Measurements from ENCODE around the gene TENM4. TPM values are rescaled to one million over a fixed set of nuclear protein-coding genes. Genes with fewer than 3 reads are reported as not detected.

TENM4 gene
- total RNA-seq, 2 experiments from 2014 or later: not detected

GRCh38 chr11:79087238-79087960 is 353.4 kb downstream of the TENM4 start:
- ChIA-PET POLR2A (interaction anchor here (0.7 kb wide), 1 partner anchor 62 kb away, joined by 5 read pairs; no protein-coding TSS in a partner anchor), CTCF (ENCODE audit: unreplicated experiment) (no interaction called here)
- no TSS peak for BruUV-seq (replicated peaks)
- no peak overlapping the region for H3K27ac ChIP-seq (ENCODE audit: low read depth, low read length, poor library complexity, severe bottlenecking)
- intact Hi-C loops (cut with micrococcal nuclease; ENCODE audit: unreplicated experiment): no loop called here
- no peak for TF ChIP-seq EZH2phosphoT487 (IDR thresholded peaks at IDR 0.05; ENCODE audit: borderline replicate concordance, low read depth, low read length)
- TF ChIP-seq CTCF (conservative IDR thresholded peaks at IDR 0.05; ENCODE audit: low read length): no peak
- no peak overlapping the region for H2AFZ ChIP-seq (ENCODE audit: low read length)
- H3K4me3 ChIP-seq (ENCODE audit: low read depth, low read length, poor library complexity, severe bottlenecking): no peak overlapping the region
- no peaks in the 10 kb centered on the region for H3K79me2 ChIP-seq (ENCODE audit: insufficient read depth, low read depth, low read length)
- H3K4me2 ChIP-seq (ENCODE audit: low read length): no peak overlapping the region
- H3K9me3 ChIP-seq (ENCODE audit: low read length): no peaks in the 10 kb centered on the region
- no peak for DNase-seq (ENCODE audit: low spot score)
- H3K4me1 ChIP-seq (ENCODE audit: insufficient read depth, low read length, poor library complexity, severe bottlenecking): no peaks in the 10 kb centered on the region
- H3K9me2 ChIP-seq (ENCODE audit: insufficient read depth, low read length): no peaks in the 10 kb centered on the region
- H4K20me1 ChIP-seq (ENCODE audit: insufficient read depth, low read length): no peaks in the 10 kb centered on the region
- H3K36me3 ChIP-seq (ENCODE audit: insufficient read depth, low read length): no peaks in the 10 kb centered on the region

- H3K79me2 ChIP-seq (ENCODE audit: insufficient read depth, low read depth, low read length): no peaks in the 10 kb centered on the region
- H3K4me1 ChIP-seq (ENCODE audit: insufficient read depth, low read length, poor library complexity, severe bottlenecking): no peaks in the 10 kb centered on the region
- no peak overlapping the region for H3K4me3 ChIP-seq (ENCODE audit: low read depth, low read length, poor library complexity, severe bottlenecking)
- H2AFZ ChIP-seq (ENCODE audit: low read length): no peak overlapping the region
- no peaks in the 10 kb centered on the region for H4K20me1 ChIP-seq (ENCODE audit: insufficient read depth, low read length)
- DNase-seq (ENCODE audit: low spot score): no peak
- ChIA-PET POLR2A (no interaction called here), CTCF (ENCODE audit: unreplicated experiment) (no interaction called here)
- no peaks in the 10 kb centered on the region for H3K9me3 ChIP-seq (ENCODE audit: low read length)
- no peak overlapping the region for H3K4me2 ChIP-seq (ENCODE audit: low read length)
- TF ChIP-seq CTCF (conservative IDR thresholded peaks at IDR 0.05; ENCODE audit: low read length) (no peak), EZH2phosphoT487 (IDR thresholded peaks at IDR 0.05; ENCODE audit: borderline replicate concordance, low read depth, low read length) (no peak)
- H3K27ac ChIP-seq (ENCODE audit: low read depth, low read length, poor library complexity, severe bottlenecking): no peak overlapping the region
- intact Hi-C loops (cut with micrococcal nuclease; ENCODE audit: unreplicated experiment): no loop called here
- no peaks in the 10 kb centered on the region for H3K9me2 ChIP-seq (ENCODE audit: insufficient read depth, low read length)
- BruUV-seq (replicated peaks): no TSS peak
- H3K36me3 ChIP-seq (ENCODE audit: insufficient read depth, low read length): no peaks in the 10 kb centered on the region
Observed at GRCh38 chr11:79086056-79086455, 354.8 kb downstream of the TENM4 start.

- no TSS peak for BruUV-seq (replicated peaks)
- intact Hi-C loops (cut with micrococcal nuclease; ENCODE audit: unreplicated experiment): no loop called here
- Histone ChIP-seq H2AFZ (ENCODE audit: low read length) (no peak overlapping the region), H3K79me2 (ENCODE audit: insufficient read depth, low read depth, low read length) (no peaks in the 10 kb centered on the region), H3K9me3 (ENCODE audit: low read length) (no peaks in the 10 kb centered on the region), H3K36me3 (ENCODE audit: insufficient read depth, low read length) (no peaks in the 10 kb centered on the region), H4K20me1 (ENCODE audit: insufficient read depth, low read length) (no peaks in the 10 kb centered on the region), H3K4me2 (ENCODE audit: low read length) (no peak overlapping the region), H3K4me1 (ENCODE audit: insufficient read depth, low read length, poor library complexity, severe bottlenecking) (no peaks in the 10 kb centered on the region), H3K27ac (ENCODE audit: low read depth, low read length, poor library complexity, severe bottlenecking) (no peak overlapping the region), H3K4me3 (ENCODE audit: low read depth, low read length, poor library complexity, severe bottlenecking) (no peak overlapping the region), H3K9me2 (ENCODE audit: insufficient read depth, low read length) (no peaks in the 10 kb centered on the region)
- TF ChIP-seq CTCF (conservative IDR thresholded peaks at IDR 0.05; ENCODE audit: low read length): no peak
- ChIA-PET POLR2A (interaction anchor here (0.6 kb wide), 1 partner anchor 15 kb away, joined by 8 read pairs; no protein-coding TSS in a partner anchor), CTCF (ENCODE audit: unreplicated experiment) (no interaction called here)
- no peak for DNase-seq (ENCODE audit: low spot score)
Observed at GRCh38 chr11:79084382-79084781, 356.4 kb downstream of the TENM4 start.
